ENCODE data around the gene COMMD8. TPM values are rescaled to one million over a fixed set of nuclear protein-coding genes. Genes with fewer than 3 reads are reported as not detected.

COMMD8 gene
- total RNA-seq, 6 experiments from 2014 or later = 4.5 to 9.2 (median 7.0) TPM

DNA sequence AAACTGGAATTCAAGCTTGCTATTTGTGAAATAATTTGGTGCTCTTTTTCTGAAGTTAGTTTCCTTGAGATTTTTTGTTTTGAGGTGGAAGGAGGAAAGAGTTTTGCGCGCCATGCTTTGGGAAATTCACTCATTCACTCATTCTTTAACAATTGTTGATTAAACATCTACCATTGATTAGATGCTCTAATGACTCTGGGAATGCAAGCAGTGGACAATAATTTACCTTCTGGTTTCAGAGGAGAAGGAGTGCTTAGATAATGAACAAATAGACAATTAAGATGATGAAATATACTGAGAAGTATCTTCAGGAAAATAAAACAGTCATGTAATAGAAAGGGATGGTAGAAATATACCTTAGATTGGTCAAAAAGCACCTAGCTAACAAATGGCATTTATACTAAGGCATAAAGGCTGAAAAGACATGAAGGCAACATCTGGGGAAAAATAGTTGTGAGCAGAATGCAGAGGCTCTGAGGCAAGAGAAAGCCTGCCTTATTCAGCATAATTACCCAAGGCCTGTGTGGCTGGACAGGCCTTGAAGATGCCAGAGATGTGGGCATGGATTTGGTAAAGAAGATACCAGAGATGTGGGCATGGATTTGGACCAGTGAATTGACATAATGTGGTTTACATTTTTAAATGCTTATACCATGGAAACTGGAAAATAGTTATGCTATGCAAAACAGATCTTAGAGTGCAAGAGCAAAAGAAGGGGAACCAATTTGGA lies 2.7 kb upstream of the COMMD8 start:
- TF ChIP-seq POLR2A (IDR thresholded peaks at IDR 0.05) = no peak
- TF ChIP-seq, protein P1, sequence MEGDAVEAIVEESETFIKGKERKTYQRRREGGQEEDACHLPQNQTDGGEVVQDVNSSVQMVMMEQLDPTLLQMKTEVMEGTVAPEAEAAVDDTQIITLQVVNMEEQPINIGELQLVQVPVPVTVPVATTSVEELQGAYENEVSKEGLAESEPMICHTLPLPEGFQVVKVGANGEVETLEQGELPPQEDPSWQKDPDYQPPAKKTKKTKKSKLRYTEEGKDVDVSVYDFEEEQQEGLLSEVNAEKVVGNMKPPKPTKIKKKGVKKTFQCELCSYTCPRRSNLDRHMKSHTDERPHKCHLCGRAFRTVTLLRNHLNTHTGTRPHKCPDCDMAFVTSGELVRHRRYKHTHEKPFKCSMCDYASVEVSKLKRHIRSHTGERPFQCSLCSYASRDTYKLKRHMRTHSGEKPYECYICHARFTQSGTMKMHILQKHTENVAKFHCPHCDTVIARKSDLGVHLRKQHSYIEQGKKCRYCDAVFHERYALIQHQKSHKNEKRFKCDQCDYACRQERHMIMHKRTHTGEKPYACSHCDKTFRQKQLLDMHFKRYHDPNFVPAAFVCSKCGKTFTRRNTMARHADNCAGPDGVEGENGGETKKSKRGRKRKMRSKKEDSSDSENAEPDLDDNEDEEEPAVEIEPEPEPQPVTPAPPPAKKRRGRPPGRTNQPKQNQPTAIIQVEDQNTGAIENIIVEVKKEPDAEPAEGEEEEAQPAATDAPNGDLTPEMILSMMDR (IDR thresholded peaks at IDR 0.05) = no peak
- ATAC-seq = no peak
- DNase-seq = no peak
- Histone ChIP-seq H3K4me1 (peaks cover 0 to 5% (median 0%) of the 10 kb centered on the region in 4 donors), H3K4me3 (no peak overlapping the region), H3K36me3 (no peaks in the 10 kb centered on the region), H3K27me3 (no peaks in the 10 kb centered on the region), H3K9me3 (no peaks in the 10 kb centered on the region), H3K27ac (no peak overlapping the region)
- 49% methylated on average over 2 of the region's 2 CpGs for WGBS (ENCODE audit: insufficient coverage, low coverage, low lambda C conversion rate, missing lambda C conversion rate)
- intact Hi-C loops (cut with DNase I) = no loop called here

GRCh38 chr4:47465004-47465403 lies 1.5 kb upstream of the COMMD8 start:
- H3K4me3 ChIP-seq = no peak overlapping the region
- H3K9me3 ChIP-seq = no peaks in the 10 kb centered on the region
- ATAC-seq = no peak
- DNase-seq = no peak
- H3K27ac ChIP-seq = no peak overlapping the region
- intact Hi-C loops (cut with DNase I) = no loop called here
- TF ChIP-seq POLR2A (IDR thresholded peaks at IDR 0.05) = no peak
- TF ChIP-seq, protein P1 (IDR thresholded peaks at IDR 0.05) = no peak
- H3K27me3 ChIP-seq = no peaks in the 10 kb centered on the region
- H3K36me3 ChIP-seq = no peaks in the 10 kb centered on the region
- 18% methylated on average over 2 of the region's 2 CpGs for WGBS (ENCODE audit: insufficient coverage, low coverage, low lambda C conversion rate, missing lambda C conversion rate)
- H3K4me1 ChIP-seq = peaks cover 0 to 5% (median 0%) of the 10 kb centered on the region in 4 donors

DNA sequence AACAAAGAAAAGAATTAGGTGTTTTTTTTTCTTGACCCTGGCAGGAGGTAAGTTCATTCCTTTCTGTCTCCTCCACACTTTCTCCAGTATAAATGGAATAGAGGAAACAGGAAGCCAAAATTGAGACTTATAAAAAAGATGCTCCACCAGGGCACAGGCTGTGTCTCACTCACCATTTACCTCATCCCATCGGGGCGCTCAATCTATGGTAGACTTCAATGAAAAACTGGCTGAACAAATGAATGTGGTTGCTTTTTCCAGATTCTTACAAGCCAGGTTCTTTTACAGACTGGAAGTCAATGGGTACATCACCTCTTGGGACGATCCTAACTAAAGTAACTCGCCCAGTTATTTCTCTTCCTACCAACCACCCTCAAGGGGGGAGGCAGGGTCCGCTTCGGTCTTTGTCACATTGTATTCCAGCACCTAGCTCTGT lies 685 bp downstream of the COMMD8 start:
- 10% methylated on average over 5 of the region's 6 CpGs for WGBS (ENCODE audit: insufficient coverage, low coverage, low lambda C conversion rate, missing lambda C conversion rate)
- ATAC-seq (no peak), DNase-seq (no peak)
- Histone ChIP-seq H3K27me3 (no peaks in the 10 kb centered on the region), H3K36me3 (peaks cover 0 to 3% (median 0%) of the 10 kb centered on the region in 4 donors), H3K9me3 (no peaks in the 10 kb centered on the region), H3K27ac (peak overlapping the region; percentile 18 to 68 (median 65)), H3K4me1 (peaks cover 0 to 5% (median 0%) of the 10 kb centered on the region in 4 donors), H3K4me3 (peak overlapping the region; percentile 68 to 90 (median 78))
- no peak for TF ChIP-seq POLR2A (IDR thresholded peaks at IDR 0.05)
- TF ChIP-seq, protein P1 (IDR thresholded peaks at IDR 0.05) = no peak
- intact Hi-C loops (cut with DNase I) = no loop called here

DNA sequence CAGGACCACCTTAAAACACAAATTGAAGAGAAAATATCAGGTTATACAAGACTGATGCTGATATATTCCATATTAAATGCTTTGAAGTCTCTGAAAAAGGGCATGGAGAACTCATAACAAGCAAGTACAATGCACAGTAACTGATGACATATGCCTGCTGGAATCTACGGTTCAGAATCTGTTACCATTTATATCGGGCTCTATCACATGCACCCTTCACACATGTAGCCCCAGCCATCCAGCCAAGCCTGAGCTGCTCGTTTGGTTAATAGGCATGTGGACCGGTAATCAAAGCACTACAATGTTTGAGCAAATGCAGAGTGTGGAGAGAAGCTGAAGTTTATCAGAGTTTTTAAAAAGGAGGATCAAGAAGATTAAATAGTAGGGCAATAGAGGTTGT lies 11.8 kb downstream of the COMMD8 start:
- intact Hi-C loops (cut with DNase I) = no loop called here
- ATAC-seq (no peak), DNase-seq (no peak)
- H3K36me3 ChIP-seq = peaks cover 0 to 18% (median 2%) of the 10 kb centered on the region in 4 donors
- TF ChIP-seq, protein P1 (IDR thresholded peaks at IDR 0.05) = no peak
- TF ChIP-seq POLR2A (IDR thresholded peaks at IDR 0.05) = no peak
- H3K9me3 ChIP-seq = no peaks in the 10 kb centered on the region
- H3K4me1 ChIP-seq = no peaks in the 10 kb centered on the region
- 77% methylated on average over 4 of the region's 4 CpGs for WGBS (ENCODE audit: insufficient coverage, low coverage, low lambda C conversion rate, missing lambda C conversion rate)
- H3K27ac ChIP-seq = no peak overlapping the region
- no peak overlapping the region for H3K4me3 ChIP-seq
- no peaks in the 10 kb centered on the region for H3K27me3 ChIP-seq
